GM21723 (cell line): Measurements from ENCODE around the gene SRRM3.
"Not testable (repeated sequence)": the region's sequence is repeated elsewhere in the genome, so short reads cannot be mapped to it uniquely, and the experiment has no call there.

ENCODE experiments used
- ATAC-seq: cut with Tn5 transposase; IDR thresholded peaks from one replicate; pipeline ENCODE4 v1.9.1; 2021; ENCODE audit warnings: mild to moderate bottlenecking, moderate library complexity; ENCODE audit not compliant: unreplicated experiment

Gene SRRM3

GRCh38 chr7:76260171-76260703 lies 58.5 kb downstream of the SRRM3 start:
- ATAC-seq: no peak

DNA sequence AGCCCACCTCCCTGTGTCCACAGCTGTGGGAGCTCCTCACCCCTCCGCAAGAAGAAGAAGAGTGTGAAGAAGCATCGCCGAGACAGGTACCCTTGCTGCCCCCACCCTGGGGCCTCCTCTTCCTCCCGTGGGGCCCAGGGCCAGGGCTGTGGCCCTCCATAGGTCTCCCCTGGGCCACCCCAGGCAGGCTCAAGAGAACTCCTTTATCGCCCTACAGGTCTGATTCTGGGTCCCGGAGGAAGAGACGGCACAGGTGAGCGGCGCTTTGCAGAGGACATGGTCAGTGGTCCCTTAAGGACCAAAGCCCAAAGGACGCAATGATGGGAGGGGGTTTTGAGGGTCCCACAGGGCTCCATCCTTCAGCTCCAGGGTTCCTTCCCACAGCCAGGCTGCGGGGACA lies 59.6 kb downstream of the SRRM3 start:
- no peak for ATAC-seq

- ATAC-seq: no peak
Measured at GRCh38 chr7:76261931-76262330, 60.2 kb downstream of the SRRM3 start.

GRCh38 chr7:76262683-76263402 lies 61.1 kb downstream of the SRRM3 start:
- ATAC-seq: no peak

DNA sequence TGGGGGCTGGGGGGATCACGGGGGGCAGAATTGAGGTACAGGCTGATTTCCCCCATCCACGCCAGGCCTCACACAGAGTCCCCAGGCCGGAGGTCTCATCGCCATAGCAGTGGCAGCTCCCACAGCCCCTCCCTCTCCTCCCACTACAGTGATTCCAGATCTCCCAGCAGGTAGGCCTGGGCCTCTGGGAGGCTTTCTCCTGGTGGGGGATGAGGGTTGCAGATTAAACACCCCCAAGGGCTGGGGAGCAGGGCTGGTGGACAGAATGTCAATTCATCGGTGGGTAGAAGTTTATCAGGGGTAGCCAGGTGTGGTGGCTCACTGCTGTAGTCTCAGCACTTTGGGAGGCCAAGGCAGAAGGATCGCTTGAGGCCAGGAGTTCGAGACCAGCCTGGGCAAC lies 63.6 kb downstream of the SRRM3 start:
- no peak for ATAC-seq

GRCh38 chr7:76267107-76267893 lies 65.6 kb downstream of the SRRM3 start:
- ATAC-seq: no peak

DNA sequence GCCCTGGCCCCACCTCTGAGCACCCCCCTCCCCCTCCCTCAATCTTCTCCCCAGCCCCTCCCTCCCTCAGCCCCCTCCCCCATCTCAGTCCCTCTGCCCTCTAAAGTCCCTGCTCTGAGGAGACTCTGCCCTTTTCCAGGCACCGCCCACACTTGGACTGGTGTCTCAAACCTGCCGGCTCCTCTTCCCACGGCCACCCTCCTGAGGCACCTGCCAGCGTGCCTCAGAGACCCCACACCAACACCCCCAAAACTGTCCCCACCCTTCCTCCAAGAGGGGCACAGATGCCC lies 66.1 kb downstream of the SRRM3 start:
- no peak for ATAC-seq

GRCh38 chr7:76268376-76268775 lies 66.7 kb downstream of the SRRM3 start:
- ATAC-seq: no peak

- no peak for ATAC-seq
Measured at GRCh38 chr7:76269895-76270294, 68.2 kb downstream of the SRRM3 start.

GRCh38 chr7:76271384-76271783 lies 69.7 kb downstream of the SRRM3 start:
- ATAC-seq: not testable (repeated sequence)

- ATAC-seq: no peak
Measured at GRCh38 chr7:76272142-76272541, 70.4 kb downstream of the SRRM3 start.

DNA sequence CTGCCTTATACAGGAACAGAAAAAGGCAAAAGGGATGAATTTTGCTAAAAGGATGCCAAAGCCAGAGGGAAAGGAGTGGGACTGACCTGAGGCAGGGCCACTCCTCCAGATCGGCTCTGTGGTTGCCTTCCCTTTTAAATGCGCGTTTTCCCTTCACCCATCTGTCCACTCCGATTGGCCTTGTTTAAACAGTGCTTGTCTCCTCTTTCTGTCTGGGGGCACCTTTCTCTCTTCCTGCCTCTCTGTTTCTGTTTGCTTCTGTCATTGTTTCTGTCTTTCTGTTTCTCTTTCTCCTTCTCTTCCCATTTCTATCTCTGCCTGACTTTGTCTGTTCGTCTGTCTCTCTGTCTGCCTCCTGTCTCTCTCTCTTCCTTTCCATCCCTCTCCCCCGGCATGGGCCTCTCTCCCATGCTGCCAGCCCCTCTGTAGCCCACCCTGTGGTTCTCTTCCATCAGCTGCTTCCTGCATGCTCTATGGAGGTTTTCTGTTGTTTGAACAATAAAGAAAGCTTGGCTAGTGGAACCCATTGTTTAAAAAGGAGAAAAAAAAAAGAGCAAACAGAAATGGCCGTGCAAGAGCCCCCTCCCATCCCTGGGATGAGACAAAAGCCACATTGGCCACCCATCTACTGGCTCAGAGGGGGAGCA lies 71.3 kb downstream of the SRRM3 start:
- ATAC-seq: peak; percentile 66

DNA sequence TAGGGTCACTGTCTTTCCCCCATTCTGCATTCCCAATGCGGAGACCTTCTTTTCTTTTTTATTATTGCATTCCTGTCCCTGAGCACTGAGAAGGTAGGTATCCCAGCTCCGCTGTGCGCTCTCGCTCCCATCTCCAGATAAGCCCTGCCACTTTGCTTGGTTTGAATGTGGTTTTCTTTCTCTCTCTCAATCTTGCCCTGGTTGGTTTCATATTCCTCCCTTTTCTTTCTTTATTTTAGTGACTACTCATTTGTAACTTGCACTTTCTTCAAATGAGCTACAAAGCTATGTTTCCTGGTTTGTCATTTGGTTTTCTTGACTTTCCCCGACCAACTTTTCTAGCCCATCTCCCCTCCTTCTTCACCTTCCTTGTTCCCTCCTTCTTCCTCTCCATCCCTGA lies 71.8 kb downstream of the SRRM3 start:
- no peak for ATAC-seq

DNA sequence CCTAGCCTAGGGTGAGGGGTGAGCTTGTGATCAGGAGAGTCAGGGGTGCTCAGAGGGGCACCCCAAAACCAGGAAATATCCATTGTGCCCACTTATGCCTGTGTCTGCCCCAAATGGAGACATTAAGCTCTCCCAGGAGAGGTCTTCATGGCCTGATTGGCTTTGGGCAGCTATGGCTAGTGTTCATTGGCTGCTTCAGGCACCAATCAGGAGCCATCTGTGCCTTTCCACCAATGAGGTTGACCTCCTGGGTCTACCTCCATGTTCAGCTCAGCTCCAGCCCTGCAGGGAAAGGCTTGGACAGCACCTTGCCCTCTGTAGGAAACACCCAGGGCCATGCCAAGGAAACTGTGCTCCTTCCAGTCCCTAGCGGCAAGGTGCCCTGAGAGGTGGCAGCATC lies 76.8 kb downstream of the SRRM3 start:
- no peak for ATAC-seq

DNA sequence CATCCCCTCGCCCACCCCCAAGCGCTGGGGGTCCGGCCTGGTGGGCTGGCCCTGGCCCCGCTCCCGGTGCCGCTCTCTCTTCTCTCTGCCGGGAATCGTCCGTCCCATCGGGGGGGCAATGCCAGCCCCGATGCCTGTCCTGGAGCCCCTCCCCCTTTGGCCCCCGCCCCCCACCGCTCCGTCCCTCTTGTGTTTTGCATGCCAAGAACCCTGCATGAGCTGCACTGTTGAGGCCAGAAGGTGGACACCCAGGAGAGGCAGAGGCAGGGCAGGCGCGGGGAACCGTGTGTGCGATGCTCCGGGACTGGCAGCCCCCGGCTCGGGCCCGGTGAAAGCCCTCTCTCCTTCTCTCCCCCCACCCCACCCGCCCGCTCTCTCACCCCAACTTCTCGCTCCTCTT lies 78.7 kb downstream of the SRRM3 start:
- no peak for ATAC-seq

GRCh38 chr7:76281006-76281705 lies 79.5 kb downstream of the SRRM3 start:
- no peak for ATAC-seq

- ATAC-seq: no peak
Measured at GRCh38 chr7:76281706-76282343, 80.1 kb downstream of the SRRM3 start.

- no peak for ATAC-seq
Measured at GRCh38 chr7:76282344-76283253, 80.9 kb downstream of the SRRM3 start.

DNA sequence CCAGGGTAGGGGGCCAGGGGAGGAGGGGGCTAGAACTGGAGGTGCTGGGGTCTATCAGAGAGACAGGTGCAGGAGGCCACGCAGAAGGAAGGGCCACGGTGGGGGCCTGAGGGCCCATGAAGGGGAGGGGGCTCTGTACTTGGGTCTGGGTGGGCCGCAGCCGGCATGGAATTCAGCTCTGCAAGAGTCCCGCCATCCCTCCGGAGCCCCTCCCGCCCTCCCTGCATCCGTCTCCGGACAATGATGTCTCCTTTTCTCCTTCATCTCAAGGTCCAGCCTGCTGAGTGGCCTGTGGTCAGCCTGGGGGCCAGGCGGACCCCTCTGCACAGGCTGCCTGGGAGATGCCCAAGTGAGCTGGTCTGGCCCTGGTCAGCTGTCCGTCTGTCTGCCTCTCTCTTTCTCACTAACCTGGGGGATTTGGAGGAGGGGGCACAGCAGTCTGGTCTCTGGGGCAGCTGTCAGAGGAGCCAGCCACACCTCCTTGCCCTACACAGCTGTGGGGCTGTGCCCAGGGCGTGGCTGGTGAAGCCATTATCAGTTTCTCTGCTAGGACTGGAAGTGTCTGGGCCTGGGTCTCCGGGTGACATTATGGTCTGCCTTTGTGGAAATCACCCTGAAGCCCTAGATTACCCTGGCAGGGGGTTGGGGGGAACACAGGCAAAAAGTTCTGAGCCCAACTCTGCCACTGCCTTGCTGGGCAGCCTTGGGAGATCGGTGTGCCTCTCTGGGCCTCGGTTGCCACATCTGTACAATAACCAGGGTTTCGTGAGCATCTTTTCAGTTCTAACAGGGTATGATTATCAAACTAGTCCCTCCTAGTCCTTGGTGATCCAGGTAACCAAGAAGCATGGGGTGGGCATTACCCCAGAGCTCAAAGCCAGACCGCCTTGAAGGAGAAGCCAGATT lies 81.8 kb downstream of the SRRM3 start:
- ATAC-seq: no peak
